ENCODE data around the gene AOC1. TPM values are rescaled to one million over a fixed set of nuclear protein-coding genes. Genes with fewer than 3 reads are reported as not detected.

AOC1 gene
- total RNA-seq, 4 donors from 2014 or later, result 0.26 to 4.4 (median 1.4) TPM

- H3K4me1 ChIP-seq, result no peaks in the 10 kb centered on the region
- H3K36me3 ChIP-seq, result no peaks in the 10 kb centered on the region
- TF ChIP-seq POLR2A (IDR thresholded peaks at IDR 0.05) (no peak), CTCF (IDR thresholded peaks at IDR 0.05) (no peak)
- intact Hi-C loops (cut with DNase I), result no loop called here
- H3K27me3 ChIP-seq, result no peaks in the 10 kb centered on the region
- no peak overlapping the region for H3K4me3 ChIP-seq
- H3K9me3 ChIP-seq, result no peaks in the 10 kb centered on the region
- DNase-seq, result no peak
- H3K27ac ChIP-seq, result no peak overlapping the region
- WGBS, 2 donors, result 62 to 74% methylated on average over 6 of the region's 6 CpGs
Observed at GRCh38 chr7:150826061-150826849, 26.1 kb upstream of the AOC1 start.

- no peak overlapping the region for H3K27ac ChIP-seq
Observed at GRCh38 chr7:150828384-150828783, 23.9 kb upstream of the AOC1 start.

GRCh38 chr7:150829426-150829825 is 22.9 kb upstream of the AOC1 start:
- TF ChIP-seq POLR2A (IDR thresholded peaks at IDR 0.05) (no peak), CTCF (IDR thresholded peaks at IDR 0.05) (no peak)
- WGBS, 2 donors, result 27 to 46% methylated on average over 1 of the region's 1 CpG
- Histone ChIP-seq H3K9me3 (no peaks in the 10 kb centered on the region), H3K36me3 (no peaks in the 10 kb centered on the region), H3K27ac (no peak overlapping the region), H3K4me1 (no peaks in the 10 kb centered on the region), H3K4me3 (no peak overlapping the region), H3K27me3 (peaks cover 0 to 5% (median 0%) of the 10 kb centered on the region in 4 donors)
- no peak for DNase-seq
- intact Hi-C loops (cut with DNase I), result no loop called here

More at GRCh38 chr7:150828384-150828783, 23.9 kb upstream of the AOC1 start:
- TF ChIP-seq POLR2A (IDR thresholded peaks at IDR 0.05) (no peak), CTCF (IDR thresholded peaks at IDR 0.05) (no peak)
- H3K36me3 ChIP-seq, result no peaks in the 10 kb centered on the region
- intact Hi-C loops (cut with DNase I), result no loop called here
- peaks cover 0 to 5% (median 0%) of the 10 kb centered on the region in 4 donors for H3K27me3 ChIP-seq
- WGBS, 2 donors, result 81 to 85% methylated on average over 2 of the region's 2 CpGs
- no peak overlapping the region for H3K4me3 ChIP-seq
- DNase-seq, result no peak
- H3K4me1 ChIP-seq, result no peaks in the 10 kb centered on the region
- H3K9me3 ChIP-seq, result no peaks in the 10 kb centered on the region

- peaks cover 0 to 5% (median 0%) of the 10 kb centered on the region in 4 donors for H3K27me3 ChIP-seq
- no peaks in the 10 kb centered on the region for H3K4me1 ChIP-seq
- H3K4me3 ChIP-seq, result no peak overlapping the region
- no peak for DNase-seq
- H3K36me3 ChIP-seq, result no peaks in the 10 kb centered on the region
- H3K9me3 ChIP-seq, result no peaks in the 10 kb centered on the region
- no peak overlapping the region for H3K27ac ChIP-seq
- intact Hi-C loops (cut with DNase I), result no loop called here
- TF ChIP-seq POLR2A (IDR thresholded peaks at IDR 0.05), result no peak
- no peak for TF ChIP-seq CTCF (IDR thresholded peaks at IDR 0.05)
- 0 to 50% methylated on average over 1 of the region's 1 CpG for whole genome bisulfite sequencing, 2 donors
Observed at GRCh38 chr7:150830937-150831336, 21.4 kb upstream of the AOC1 start.

- no peak for TF ChIP-seq CTCF (IDR thresholded peaks at IDR 0.05)
- TF ChIP-seq POLR2A (IDR thresholded peaks at IDR 0.05), result no peak
- no peak overlapping the region for H3K4me3 ChIP-seq
- no peaks in the 10 kb centered on the region for H3K36me3 ChIP-seq
- no peaks in the 10 kb centered on the region for H3K4me1 ChIP-seq
- 43 to 50% methylated on average over 1 of the region's 1 CpG for WGBS, 2 donors
- no peaks in the 10 kb centered on the region for H3K9me3 ChIP-seq
- intact Hi-C loops (cut with DNase I), result no loop called here
- H3K27ac ChIP-seq, result no peak overlapping the region
- no peak for DNase-seq
- H3K27me3 ChIP-seq, result peaks cover 0 to 5% (median 0%) of the 10 kb centered on the region in 4 donors
Observed at GRCh38 chr7:150831851-150832250, 20.5 kb upstream of the AOC1 start.
